ENCODE data around the gene GLUL. TPM values are rescaled to one million over a fixed set of nuclear protein-coding genes. Genes with fewer than 3 reads are reported as not detected.
A peak's percentile ranks its signal among the peaks of the same experiment; 100 is the strongest.
"Not testable (repeated sequence)": the region's sequence is repeated elsewhere in the genome, so short reads cannot be mapped to it uniquely, and the experiment has no call there.

GLUL gene
- total RNA-seq, 1 donor from 2014 or later, result 477 TPM

DNA sequence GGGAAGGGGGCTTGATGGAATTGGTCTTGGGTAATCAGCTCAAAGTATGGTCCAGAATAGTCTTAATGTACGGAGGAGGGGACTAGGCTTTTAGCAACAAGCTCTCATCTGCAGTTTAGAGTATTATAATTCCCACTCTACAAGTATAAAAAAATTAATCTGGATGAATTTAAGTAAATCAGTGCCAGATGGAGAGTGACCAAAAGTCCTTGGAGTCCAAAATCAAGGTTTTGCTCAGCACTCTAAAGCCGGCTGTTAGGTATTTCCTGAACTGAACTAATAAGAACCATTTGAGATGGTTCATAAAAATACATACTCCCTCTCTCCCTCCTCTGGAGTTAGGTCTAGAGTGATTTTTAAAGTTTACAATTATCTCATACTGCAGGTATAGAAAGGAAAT is 23.7 kb downstream of the GLUL start:
- peak; percentile 54 for DNase-seq

DNA sequence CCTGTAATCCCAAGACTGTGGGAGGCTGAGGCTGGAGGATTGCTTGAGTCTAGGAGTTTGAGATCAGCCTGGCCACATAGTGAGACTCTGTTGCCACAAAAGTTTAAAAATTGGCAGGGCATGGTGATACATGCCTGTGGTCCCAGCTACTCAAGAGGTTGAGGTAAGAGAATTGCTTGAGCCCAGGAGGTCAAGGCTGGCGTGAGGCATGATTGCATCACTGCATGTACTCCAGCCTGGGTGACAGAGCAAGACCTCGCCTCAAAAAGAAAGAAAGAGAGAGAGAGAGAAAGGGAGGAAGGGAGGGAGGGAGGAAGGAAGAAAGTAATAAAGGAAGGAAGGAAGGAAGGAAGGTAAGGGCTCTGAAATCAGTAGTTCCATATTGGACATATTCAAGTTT is 25.0 kb downstream of the GLUL start:
- DNase-seq, result no peak

DNA sequence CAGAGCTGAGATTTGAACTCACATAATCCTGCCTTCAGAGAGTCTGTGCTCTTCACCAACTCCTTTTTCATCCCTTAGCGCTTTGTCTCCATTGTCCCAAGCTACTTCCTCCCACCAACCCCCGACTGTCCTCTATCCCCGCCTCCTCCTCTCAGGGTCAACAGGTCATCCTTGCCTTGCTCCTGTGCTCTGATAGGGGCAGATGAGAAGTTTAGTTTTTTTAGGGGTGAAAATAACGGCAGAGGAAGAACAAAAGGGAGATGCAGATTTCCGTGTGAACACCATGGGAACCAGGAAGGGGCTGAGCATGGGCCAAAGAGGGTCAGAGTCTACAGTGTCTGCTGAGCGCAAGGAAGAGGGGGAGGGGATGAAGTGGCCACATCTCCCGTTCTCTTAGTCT is 31.9 kb downstream of the GLUL start:
- DNase-seq, result no peak

DNA sequence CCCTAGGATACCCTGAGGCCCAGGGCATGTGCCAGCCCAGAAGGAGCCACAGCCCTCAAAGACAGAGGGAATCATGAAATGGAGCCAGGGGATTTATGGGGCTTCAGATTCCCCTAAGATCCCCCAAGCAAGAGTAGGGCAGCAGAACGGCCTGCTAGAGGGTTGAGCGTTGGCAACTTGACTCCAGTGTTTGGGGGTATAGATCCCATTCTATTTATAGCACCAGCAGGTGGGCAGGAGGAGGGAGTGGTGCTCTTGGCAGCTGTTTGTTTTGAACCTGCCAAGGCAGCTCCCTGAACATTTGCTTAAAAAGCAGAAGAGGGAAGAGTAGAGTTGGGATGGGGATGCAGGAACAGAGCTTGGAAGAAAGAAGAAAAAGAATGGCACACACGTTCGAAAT is 33.7 kb downstream of the GLUL start:
- DNase-seq, result no peak

DNA sequence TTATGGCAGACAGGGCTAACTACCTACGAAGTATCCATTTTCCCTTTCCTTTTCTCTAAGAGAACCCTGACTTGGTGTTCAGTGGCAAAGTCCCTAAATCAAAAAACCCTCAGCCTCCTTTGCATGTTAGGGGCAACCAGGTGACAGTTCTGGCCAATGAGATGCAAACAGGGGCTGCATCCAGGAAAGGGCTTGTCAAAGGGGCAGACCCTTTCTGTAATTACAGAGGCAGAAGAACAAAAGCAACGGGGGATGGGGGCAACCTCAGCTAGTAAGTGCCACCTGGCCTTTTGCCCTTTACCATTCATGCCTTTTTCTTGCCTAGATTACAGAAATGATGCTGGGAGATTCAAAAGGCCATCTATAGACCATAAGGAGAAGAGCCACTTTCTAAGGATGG is 34.4 kb downstream of the GLUL start:
- DNase-seq, result no peak

DNA sequence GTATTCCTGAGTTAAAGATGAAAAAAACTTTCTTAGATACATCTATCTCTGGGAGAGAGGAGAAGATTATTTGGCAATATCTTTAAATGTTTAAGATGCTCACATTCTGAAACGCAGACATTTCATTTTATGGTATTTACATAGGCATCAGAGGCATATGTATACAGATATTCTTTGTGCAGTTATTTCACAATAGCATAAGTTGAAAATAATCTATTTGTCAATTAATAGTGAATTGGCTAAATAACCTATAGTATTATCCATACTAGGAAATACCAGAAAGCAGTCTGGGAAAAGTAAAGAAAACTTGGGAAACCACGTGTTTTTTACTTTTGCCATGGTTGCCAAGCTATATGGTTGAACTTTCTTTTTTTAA is 35.9 kb downstream of the GLUL start:
- no peak for DNase-seq

DNA sequence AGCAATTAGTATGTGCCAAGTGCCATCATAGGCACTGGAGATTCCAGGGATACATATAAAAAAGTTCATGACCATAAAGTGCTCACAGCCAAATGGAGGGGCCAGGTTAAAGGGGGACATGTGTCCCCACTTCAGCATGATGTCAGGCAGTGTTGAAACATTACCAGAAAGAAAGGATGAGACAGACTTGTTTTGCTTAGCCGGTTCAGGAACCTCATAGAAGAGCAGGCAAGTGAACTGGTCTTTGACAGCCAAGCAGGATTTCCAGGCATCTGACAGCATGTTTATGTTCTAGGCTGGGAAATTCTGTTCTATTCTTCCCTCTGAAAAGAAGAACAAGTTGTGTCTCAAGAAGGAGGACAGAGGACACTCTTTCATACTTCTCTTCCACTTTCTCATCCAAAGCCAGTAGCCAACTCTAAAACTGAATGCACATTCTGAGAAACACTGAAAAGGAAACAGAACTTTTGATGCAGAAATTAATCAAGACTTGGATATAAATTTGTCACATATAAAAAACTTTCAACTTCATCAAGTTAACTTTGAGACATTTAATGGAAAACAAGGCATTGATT is 39.7 kb downstream of the GLUL start:
- no peak for DNase-seq

DNA sequence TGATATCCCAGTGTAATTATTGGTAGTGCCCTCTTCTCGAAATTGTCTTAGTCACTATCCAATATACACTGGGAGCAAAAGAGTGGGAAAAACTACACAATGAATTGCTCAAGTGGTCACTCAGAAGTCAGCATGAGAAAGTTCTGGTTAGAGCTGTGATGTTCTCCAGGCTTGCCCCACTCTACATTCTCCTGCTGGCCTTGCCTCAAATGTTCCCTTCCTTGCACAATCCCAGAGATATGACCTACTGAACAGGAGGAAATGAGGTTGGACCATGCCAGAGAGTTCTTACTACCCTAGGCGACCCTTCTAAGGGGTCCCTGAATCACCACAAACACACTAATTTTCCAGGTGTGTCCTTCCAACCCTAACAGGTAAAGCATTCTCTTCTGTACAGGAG is 40.8 kb downstream of the GLUL start:
- no peak for DNase-seq

DNA sequence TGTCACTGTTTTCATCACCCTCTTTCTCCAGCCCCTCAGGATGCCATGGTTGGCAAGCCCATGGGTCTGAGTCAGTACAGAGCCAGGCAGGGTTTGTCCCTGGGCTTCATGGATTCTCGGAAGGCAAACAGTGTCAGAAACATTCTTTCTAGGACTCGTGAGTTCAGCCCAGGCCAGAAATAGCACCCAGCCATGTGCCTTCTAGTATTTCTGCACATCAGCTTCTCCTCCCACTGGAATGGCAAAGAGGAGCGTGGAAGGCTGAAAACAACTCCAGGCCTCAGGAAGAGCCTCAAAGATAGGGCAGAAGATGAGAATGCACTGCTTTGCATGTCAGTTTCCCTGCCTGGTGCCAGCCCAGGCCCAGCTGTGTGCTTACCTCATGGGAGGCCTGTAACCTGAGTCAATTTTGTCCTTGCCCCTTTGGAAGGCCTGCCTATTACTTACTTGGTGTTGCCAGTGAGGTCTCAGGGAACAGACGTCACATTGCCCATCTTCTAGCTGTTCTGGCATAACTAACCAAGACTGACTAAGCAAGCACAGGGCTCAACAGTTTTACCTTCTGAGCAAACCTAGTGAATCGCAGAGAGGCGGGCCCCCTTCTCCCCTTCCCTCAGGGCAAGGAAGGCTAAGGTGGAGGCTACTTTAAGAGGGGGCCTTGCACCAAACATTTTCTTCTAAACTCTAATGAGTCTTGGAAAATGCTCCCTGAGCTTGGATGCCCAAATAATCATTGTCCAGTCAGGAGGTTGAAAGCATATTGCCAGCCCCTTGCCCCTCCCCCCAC is 42.4 kb downstream of the GLUL start:
- DNase-seq, result no peak

DNA sequence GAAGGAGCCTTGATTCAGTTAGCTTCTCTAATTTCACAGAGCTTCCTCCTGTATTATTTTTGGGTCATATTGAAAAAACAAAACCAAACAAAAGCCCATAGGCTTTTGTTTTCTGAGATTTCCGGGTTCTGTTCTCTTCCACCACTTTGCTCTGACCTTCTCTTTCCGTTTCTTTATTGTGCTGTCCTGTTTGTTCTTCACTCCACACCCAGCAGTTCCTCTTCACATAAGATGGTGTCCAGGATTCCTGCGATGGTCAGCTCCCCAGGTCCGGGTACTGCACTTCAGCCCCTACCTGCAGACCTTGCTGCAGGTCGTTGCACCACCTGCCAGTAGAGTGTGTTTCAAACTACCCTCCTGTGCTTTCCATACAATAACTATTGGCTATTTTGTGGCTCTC is 44.6 kb downstream of the GLUL start:
- no peak for DNase-seq

DNA sequence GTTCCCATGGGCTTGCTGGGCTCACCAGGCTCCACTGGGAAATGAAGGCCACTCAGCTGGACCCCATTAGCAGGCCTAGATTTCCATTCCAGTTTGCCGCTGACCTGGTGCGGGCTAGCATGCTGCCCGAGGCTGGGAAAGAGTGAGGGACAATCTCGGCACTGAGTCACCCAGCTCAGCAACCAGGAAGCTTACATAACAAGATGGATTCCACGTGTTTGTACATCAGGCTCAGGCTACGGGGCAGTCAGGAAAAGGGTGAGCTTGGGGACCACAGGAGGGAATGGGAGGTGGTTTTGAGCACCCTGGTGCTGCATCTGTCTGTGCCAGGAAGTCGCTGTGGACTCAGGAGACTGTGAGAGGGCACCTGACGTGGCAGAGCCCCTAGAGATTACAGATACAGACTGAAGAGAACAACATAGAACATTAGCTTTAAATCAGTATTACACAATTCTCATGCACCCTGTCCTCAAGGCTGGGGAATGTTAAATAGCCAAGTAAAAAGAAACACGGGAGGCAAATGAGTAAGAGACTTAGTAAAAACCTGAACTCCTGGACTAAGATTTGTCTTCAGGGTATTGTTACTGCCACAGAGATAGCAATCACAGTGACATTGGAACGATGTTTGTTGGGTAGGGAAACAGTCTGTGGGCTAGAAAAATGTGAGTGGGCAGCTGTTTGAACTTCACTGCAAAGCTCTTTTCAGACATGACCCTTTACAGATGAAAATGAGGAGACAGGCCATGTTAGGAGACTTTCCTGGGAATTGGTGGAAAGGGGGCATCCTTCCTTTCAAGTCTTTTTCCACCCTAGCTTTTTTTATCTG is 51.1 kb downstream of the GLUL start:
- no peak for DNase-seq

DNA sequence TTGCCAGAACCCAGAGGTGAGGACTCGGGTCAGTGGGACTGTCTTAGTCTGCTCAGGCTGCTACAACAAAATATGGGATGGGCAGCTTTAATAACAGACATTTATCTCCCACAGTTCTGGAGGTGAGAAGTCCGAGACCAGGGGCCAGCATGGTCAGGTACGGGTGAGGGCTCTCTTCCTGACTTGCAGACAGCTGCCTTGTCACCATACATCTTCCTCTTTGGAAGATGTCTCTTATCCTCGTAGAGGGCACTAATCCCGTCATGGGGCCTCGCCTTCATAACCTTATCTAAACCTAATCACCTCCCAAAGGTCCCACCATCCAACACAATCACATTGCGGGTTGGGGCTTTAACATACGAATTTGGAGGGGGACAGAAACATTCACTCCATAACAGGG is 51.9 kb downstream of the GLUL start:
- DNase-seq, result no peak

DNA sequence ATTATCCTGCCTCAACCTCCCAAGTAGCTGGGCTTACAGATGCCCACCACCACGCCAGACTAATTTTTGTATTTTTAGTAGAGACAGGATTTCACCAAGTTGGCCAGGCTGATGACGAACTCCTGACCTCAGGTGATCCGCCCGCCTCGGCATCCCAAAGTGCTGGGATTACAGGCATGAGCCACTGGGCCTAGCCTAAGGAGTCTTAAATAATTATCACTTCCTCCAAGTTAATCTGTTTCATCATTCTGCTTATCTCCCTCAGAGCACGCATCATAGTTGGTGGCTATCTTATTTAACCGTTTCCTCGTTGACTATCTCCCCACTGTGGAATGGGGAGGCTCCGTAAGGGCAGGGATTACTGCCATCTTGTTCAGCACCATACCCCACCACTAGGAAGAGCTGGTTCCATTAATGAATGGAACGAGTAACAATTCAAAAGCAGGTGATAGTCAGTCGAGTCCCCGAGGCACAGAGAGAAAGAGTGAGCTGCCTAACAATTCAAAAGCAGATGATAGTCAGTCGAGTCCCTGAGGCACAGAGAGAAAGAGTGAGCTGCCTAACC is 52.7 kb downstream of the GLUL start:
- DNase-seq, result no peak

DNA sequence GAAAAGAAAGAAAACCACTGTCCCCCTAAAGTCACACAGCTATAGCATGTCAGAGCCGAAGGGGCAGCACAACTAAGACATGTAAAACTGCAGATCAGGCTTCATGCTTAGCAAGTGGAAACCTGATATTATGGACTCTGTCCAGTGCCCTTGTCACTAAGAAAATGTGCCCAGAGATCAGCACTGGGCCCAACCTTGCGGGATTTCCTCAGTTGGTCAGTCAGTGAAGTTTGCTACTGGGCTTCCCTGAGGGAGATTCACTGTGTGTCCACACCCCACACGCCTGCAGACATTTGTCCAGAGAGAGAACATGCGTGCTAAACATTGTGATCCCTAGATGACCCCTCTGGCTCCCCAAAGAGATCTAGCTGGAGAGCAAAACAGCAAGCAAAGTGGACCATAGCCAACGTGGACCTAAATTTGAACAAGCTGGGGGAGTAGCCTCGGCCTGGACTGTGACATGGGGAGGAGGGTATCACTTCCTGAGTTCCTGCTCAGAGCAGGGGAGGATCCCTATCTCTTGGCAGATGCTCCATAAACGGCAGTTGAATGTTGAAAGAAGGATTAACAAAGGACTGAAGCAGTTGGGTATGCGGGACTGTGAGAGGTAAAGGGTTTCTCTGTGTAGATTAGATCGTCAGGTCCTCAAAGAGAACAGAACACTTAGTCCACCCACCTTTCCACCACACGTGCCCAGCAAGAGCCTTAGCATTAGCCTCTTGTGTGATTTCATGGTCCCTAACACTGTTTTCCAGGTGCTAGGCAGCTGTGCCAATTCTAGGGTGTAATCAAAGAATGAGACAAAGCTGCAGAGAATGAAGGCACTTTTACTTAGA is 53.6 kb downstream of the GLUL start:
- peak; percentile 50 for DNase-seq

DNA sequence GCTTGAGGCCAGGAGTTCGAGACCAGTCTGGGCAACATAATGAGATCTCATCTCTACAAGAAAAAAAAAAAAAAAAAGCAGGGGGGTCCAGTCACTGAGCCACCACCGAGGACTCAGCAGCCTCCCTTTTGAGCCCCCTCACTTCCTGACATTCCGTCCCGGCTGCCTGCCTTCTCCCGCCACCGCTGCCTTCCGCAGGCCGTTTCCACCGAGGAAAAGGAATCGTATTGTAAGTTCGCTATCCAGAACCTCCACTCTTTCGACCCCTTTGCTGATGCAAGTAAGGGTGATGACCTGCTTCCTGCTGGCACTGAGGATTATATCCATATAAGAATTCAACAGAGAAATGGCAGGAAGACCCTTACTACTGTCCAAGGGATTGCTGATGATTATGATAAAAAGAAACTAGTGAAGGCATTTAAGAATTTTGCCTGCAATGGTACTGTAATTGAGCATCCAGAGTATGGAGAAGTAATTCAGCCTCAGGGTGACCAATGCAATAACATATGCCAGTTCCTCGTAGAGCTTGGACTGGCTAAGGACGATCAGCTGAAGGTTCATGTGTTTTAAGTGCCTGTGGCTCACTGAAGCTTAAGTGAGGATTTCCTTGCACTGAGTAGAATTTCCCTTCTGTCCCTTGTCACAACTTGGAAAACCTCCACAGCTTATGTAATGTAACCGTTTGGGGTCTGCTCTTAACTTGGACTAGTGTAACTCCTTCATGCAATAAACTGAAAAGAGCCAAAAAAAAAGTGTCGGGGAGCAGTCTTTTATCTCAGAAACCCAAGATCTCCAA is 55.6 kb downstream of the GLUL start:
- no peak for DNase-seq

DNA sequence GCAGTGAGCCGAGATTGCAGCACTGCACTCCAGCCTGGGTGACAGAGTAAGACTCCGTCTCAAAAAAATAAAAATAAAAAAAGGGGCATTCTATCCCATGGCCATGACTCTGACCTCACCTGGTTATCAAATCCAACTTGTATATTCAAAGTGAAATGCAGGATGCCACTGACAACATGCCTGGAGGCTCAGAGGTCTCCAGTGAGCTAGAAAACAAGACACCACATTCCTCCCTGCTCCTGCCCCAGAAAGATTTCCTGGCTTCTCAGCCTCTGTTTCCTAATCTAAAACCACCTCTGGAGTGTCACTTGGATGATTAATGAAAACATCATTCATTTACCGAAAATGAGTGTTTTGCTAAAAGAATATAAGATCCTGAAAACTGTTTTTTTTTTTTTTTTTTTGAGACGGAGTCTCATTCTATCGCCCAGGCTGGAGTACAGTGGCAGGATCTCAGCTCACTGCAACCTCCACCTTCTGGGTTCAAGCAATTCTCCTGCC is 58.5 kb downstream of the GLUL start:
- not testable (repeated sequence) for DNase-seq

DNA sequence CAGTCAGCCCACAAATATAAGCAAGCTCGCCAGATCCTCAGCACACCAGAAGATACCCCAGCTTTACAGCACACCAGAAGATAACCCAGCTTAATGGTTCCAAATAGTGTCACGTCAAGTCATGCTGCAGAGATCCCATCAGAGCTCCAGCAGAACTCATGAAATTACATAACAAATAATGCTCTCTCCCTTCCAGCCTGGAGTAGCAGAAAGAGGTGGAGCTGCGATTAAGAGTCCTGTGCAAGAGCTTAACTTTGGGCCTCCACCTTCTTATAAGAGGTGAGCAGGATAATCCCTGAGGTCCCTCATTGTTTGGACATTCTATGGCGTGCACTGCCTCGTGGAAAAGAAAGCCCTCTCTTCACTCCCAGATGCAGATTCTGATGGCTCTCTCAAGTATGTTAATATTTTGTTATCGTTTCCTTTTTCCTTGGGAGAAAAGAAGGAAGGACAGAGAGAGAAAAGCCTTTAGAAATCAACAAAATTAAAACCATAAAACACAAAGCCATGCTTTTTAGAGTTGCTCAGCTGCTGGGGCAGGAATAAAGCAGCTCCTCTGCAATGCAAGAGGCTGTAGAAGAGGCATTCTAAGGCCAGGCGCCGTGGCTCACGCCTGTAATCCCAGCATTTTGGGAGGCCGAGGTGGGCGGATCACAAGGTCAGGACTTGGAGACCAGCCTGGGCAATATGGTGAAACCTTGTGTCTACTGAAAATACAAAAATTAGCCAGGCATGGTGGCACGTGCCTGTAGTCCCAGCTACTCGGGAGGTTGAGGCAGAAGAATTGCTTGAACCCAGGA is 59.1 kb downstream of the GLUL start:
- no peak for DNase-seq
